A549 treated with RU486 at 1 μM for 4 hours (cell line): Measurements from ENCODE around the gene INTS15. TPM values are rescaled to one million over a fixed set of nuclear protein-coding genes. Genes with fewer than 3 reads are reported as not detected.

Experiments
- total RNA-seq: library from RNA; stranded (reverse); fragments of 200-300 nt; extraction: Qiagen RNA extraction; gene quantifications from 5 replicates; pipeline ENCODE4 v1.2.3, GENCODE V29; 2022; ENCODE audit warnings: low read depth

Gene INTS15
- total RNA-seq, result 20.5 to 28.9 TPM (median 25.1 TPM) in 5 replicates

DNA sequence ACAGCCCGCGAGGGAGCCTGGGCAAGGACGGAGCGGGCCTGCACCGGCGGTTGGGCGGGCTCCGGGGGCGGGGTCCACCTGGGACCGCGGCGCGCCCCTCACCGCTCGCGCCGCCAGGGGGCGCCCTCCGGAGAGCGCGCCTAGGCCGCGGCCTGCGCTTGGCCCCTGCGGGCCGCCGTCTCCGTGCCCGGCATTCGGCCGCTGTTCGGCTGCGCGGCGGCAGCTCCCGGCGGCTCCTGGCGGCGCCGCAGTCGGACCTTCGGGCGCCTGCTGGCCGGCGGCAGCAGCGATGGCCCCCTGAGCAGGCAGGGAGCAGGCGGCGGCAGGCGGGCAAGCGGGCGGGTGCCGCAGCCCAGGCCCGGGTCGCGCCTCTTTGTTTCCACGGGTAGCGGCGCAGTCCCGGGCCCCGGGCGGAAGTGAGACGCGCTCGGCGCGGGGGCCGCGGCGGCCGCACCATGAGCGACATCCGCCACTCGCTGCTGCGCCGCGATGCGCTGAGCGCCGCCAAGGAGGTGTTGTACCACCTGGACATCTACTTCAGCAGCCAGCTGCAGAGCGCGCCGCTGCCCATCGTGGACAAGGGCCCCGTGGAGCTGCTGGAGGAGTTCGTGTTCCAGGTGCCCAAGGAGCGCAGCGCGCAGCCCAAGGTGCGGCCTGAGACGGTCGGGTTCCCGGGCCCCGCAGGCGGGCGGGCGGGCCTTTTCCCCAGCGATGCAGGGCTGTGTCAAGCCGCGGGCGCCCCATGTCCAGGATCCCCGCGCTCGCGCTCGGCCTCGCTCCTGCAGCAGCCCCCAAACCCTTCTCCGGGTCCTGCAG lies at the start of gene INTS15:
TSS of gene INTS15 (plus strand) at position 193 of the 816 bp plus-strand sequence. CDS start at position 456, 263 bp downstream.

DNA sequence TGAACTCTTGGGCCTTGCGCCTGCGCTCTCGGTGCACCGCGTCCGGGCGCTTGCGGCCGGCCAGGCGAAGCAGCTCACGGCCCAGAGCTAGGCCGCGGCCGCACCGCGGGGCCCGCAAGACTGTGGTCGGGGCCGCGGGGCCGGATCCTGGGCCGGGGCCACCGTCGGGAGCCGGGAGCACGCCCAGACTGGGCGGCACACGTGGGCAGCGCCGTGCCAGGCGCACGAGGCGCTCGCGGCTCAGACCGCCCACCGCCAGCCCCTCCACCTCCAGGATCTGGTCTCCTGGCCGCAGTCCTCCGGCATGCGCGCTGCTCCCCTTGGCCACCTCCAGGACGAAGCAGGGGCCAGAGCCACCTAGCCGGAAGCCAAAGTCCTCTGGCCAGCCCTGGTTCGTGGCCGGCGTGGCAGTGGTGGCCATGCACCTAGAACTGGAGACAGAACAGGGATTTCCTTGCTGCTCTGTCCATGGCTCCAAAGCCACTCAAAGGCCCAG lies 38.8 kb upstream of the INTS15 start, which contains the start of gene GRID2IP:
TSS of gene GRID2IP (minus strand) at position 446 of the 496 bp plus-strand sequence. CDS start at position 421, 25 bp downstream.

DNA sequence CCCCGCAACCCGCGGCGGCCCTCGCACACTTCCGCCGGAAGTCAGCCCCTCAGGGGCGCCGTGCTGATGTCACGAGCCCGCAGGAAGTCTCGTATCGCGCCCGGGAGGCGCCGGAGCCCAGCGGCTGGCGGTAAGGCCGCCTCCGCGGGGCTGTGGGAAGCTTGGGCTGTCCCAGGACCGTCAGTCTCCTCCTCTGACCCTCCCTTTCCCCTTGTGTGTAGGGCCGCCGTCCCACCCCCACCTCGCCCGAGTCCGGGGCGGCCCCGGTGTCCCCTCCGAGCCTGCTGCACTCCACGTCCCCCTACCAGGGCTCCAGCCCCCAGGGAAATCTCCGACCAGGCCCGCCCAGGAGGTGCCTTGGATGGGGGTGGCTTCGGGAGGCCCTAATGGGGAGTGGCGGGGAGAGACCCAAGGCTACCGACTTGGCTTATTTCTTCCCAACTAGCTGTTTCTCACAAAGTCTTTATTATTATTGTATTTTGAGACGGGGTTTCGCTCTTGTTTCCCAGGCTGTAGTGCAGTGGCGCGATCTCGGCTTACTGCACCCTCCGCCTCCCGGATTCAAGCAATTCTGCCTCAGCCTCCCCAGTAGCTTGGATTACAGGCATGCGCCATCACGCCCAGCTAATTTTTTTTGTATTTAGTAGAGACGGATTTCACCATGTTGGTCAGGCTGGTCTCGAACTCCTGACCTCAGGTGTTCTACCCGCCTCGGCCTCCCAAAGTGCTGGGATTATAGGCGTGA lies 12.3 kb upstream of the INTS15 start, which contains the start of gene ZDHHC4:
TSS of gene ZDHHC4 (plus strand) at position 86 of the 745 bp plus-strand sequence. CDS start 3,108 bp downstream, outside the sequence.

DNA sequence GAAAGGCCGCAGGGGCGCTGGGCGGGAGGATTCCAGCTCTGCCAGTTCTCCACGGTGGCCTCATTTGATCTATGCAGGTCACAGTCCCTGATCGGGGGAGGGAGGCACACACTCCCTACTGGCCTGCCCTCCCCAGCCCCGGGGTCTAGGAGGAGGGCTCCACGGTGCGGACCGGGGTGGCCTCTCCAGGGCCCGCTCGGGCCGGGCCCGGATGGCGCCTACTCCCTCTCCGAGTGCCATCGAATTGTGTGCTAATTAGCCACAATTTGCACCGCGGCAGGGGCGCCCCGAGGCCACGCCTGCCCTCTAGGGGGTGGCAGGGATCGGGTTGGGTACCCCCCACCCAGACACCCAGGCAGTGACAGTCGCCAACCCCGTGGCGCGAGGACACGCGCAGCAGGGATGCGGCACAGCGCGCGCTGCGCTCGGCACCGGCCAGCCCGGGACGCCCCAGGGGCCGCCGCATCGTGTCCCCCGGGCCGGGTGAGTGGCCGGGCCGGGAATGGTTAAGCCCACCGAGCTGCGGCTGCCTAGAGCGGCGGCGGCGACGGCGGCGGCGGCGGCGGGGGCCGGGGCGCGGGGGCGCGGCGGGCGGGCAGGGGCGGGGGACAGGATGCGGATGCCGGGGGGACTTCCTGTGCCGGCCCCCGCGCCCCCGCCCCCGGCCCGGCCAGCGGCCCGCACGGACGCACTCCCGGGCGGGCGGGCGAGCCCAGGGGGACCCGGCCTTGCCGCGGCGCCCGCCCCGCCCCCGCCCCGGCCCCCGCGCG lies 25.3 kb downstream of the INTS15 start, which contains the start of gene ZNF853:
TSS of gene ZNF853 (plus strand) at position 658 of the 770 bp plus-strand sequence. CDS start 565 bp downstream, outside the sequence.

DNA sequence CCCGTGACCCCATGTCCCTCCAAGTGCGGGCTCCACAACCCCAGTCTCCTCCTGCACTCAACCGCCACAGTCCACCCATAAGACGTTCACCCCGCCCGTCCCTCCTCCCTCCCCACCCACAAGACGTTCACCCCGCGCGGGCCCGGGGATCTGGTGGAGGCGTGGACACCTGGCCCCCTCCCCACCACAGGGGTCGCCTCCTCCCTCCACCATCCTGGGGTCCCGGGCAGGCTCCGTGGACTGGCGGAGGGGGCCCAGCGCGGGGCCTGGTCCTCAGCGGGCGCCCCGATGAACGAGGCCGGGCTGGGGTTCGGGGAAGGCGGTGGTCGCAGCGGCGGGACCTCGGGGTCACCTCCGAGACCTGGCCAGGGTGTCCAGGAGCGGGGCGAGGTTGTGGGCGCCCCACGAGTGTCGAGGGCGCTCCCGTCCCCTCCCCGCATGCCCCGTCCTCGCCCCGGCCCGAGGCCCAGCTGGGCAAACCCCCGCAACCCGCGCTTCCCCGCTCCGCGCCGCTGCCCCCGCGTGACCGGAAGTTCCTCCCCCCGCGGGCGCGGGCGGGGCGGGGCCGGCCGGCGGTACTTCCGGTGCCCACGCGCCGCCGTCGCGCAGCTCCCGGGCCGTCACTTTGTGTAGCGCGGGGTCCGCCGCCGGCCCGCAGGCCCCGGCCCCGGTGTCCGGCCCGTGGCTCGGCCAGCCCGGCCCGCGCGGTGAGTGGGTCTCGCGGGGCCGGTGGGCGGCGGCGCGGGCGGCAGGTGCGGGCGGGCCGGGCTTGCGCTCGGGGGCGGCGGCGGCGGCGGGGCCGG lies 47.1 kb downstream of the INTS15 start, which contains the start of gene ZNF316:
TSS of gene ZNF316 (plus strand) at position 578 of the 803 bp plus-strand sequence. CDS start 5,092 bp downstream, outside the sequence.

Other genes with a start within 250 kb of the INTS15 start
- 10.9 to 15.9 TPM (median 14.3 TPM) in 5 replicates for gene FAM220A, start 241.1 kb upstream of the INTS15 start, total RNA-seq
- 289 to 429 TPM (median 388 TPM) in 5 replicates for gene RAC1, start 215.5 kb upstream of the INTS15 start, total RNA-seq
- 19.6 to 25.2 TPM (median 24.7 TPM) in 5 replicates for gene DAGLB, start 142.1 kb upstream of the INTS15 start, total RNA-seq
- 110 to 157 TPM (median 142 TPM) in 5 replicates for gene KDELR2, start 105.9 kb upstream of the INTS15 start, total RNA-seq
- 0.03 TPM in 1 of 5 replicates, not detected in the others for gene GRID2IP, start 38.6 kb upstream of the INTS15 start, total RNA-seq
- gene ZDHHC4, start 12.6 kb upstream of the INTS15 start, total RNA-seq, result 46.9 to 61.0 TPM (median 47.5 TPM) in 5 replicates
- 1.8 to 2.9 TPM (median 2.3 TPM) in 5 replicates for gene ZNF853, start 25.6 kb downstream of the INTS15 start, total RNA-seq
- gene ZNF316, start 47.3 kb downstream of the INTS15 start, total RNA-seq, result 8.5 to 15.7 TPM (median 14.6 TPM) in 5 replicates
- gene ZNF12, start 116.9 kb downstream of the INTS15 start, total RNA-seq, result 5.8 to 12.8 TPM (median 10.9 TPM) in 5 replicates
- 0.15 to 0.16 TPM in 2 of 5 replicates, not detected in the others for gene RSPH10B2, start 164.1 kb downstream of the INTS15 start, total RNA-seq
- gene CCZ1B, start 236.3 kb downstream of the INTS15 start, total RNA-seq, result 21.9 to 47.9 TPM (median 25.7 TPM) in 5 replicates